ENCODE measurements around the gene PRDM7.
"Not testable (repeated sequence)": the region's sequence is repeated elsewhere in the genome, so short reads cannot be mapped to it uniquely, and the experiment has no call there.

DNA sequence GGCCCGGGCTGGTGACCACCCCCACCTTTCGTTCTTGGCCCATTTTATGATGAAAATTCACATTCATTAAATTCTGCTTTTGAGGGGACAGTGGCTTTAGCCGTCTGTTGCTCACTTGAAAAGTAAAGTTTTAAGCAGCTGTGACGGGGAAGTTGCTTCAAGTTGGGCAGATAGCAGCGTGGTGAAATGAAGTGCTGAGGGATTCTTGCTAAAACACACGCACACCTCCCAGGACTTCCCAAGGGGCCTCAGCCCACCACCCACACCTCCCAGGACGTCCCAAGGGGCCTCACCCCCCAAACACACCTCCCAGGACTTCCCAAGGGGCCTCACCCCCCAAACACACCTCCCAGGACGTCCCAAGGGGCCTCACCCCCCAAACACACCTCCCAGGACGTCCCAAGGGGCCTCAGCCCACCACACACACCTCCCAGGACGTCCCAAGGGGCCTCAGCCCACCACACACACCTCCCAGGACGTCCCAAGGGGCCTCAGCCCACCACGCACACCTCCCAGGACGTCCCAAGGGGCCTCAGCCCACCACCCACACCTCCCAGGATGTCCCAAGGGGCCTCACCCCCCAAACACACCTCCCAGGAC lies 69.4 kb downstream of the PRDM7 start:
- not testable (repeated sequence) for TF ChIP-seq POLR2A (IDR thresholded peaks at IDR 0.05; ENCODE audit: low read depth, low read length); PAX5 (IDR thresholded peaks at IDR 0.05; ENCODE audit: insufficient read depth, low read length, severe bottlenecking); TAF1 (IDR thresholded peaks at IDR 0.05; ENCODE audit: low read depth, low read length); POLR2AphosphoS5 (IDR thresholded peaks at IDR 0.05; ENCODE audit: low read depth, low read length); SPI1 (IDR thresholded peaks at IDR 0.05; ENCODE audit: low read depth, low read length); POU2F2 (IDR thresholded peaks at IDR 0.05; ENCODE audit: low read depth, low read length)
